OCI-LY1 (cell line): ENCODE data around the gene USP7.

Source experiments
- H2AFZ ChIP-seq: fragments of 200-600 bp; sonication (generic), shearing (Covaris generic); 2 replicates; pipeline ENCODE4 v1.6.0; 2014; ENCODE audit warnings: antibody characterized with exemption, mild to moderate bottlenecking, low read length
- H3F3A ChIP-seq: fragments of 200-600 bp; sonication (generic), shearing (Covaris generic); 2 replicates; pipeline ENCODE4 v1.6.0; 2014; ENCODE audit warnings: mild to moderate bottlenecking, antibody characterized with exemption, low read length, moderate library complexity; ENCODE audit not compliant: insufficient read depth
- H3K27ac ChIP-seq: fragments of 200-600 bp; sonication (generic); 2 replicates; pipeline ENCODE4 v1.5.1; 2014; ENCODE audit warnings: low read length, mixed run types, mild to moderate bottlenecking, low read depth; ENCODE audit not compliant: poor library complexity, severe bottlenecking
- H3K27me3 ChIP-seq: fragments of 200-600 bp; sonication (generic); 2 replicates; pipeline ENCODE4 v1.6.0; 2014; ENCODE audit warnings: antibody characterized with exemption, mild to moderate bottlenecking, low read length, moderate library complexity; ENCODE audit not compliant: insufficient read depth
- H3K36me3 ChIP-seq: fragments of 200-600 bp; sonication (generic); 2 replicates; pipeline ENCODE4 v1.6.1; 2014; ENCODE audit warnings: mild to moderate bottlenecking, antibody characterized with exemption, low read length, moderate library complexity, mixed read lengths; ENCODE audit not compliant: insufficient read depth
- H3K4me1 ChIP-seq: fragments of 200-600 bp; sonication (generic); 2 replicates; pipeline ENCODE4 v1.5.1; 2014; ENCODE audit warnings: mild to moderate bottlenecking, low read length, moderate library complexity; ENCODE audit not compliant: insufficient read depth, severe bottlenecking
- H3K4me2 ChIP-seq: fragments of 200-600 bp; sonication (generic), shearing (Covaris generic); 2 replicates; pipeline ENCODE4 v1.6.1; 2014; ENCODE audit warnings: low read length
- H3K4me3 ChIP-seq: fragments of 200-600 bp; sonication (generic); 2 replicates; pipeline ENCODE4 v1.5.1; 2014; ENCODE audit warnings: low read length, low read depth, mild to moderate bottlenecking, mixed read lengths; ENCODE audit not compliant: poor library complexity, severe bottlenecking
- H3K79me2 ChIP-seq: fragments of 200-600 bp; shearing (Covaris generic); 2 replicates; pipeline ENCODE4 v1.6.1; 2016; ENCODE audit warnings: mixed run types, low read length, mixed read lengths; ENCODE audit not compliant: insufficient read depth
- H3K9ac ChIP-seq: fragments of 200-600 bp; sonication (generic), shearing (Covaris generic); 2 replicates; pipeline ENCODE4 v1.6.1; 2014; ENCODE audit warnings: mild to moderate bottlenecking, low read length, mixed read lengths
- H3K9me2 ChIP-seq: fragments of 200-600 bp; sonication (generic), shearing (Covaris generic); 2 replicates; pipeline ENCODE4 v1.6.1; 2014; ENCODE audit warnings: low read depth, mild to moderate bottlenecking, low read length, mixed read lengths
- H3K9me3 ChIP-seq: fragments of 200-600 bp; shearing (Covaris generic); 2 replicates; pipeline ENCODE4 v1.6.1; 2014; ENCODE audit warnings: low read length, mixed read lengths
- H4K20me1 ChIP-seq: fragments of 200-600 bp; sonication (generic), shearing (Covaris generic); 2 replicates; pipeline ENCODE4 v1.6.0; 2016; ENCODE audit warnings: mild to moderate bottlenecking, low read length; ENCODE audit not compliant: insufficient read depth
- CTCF ChIP-seq: fragments of 200-600 bp; sonication (generic), shearing (Covaris generic); IDR thresholded peaks from 2 replicates; pipeline ENCODE4 v1.5.1; 2017; ENCODE audit warnings: mild to moderate bottlenecking, antibody characterized with exemption, low read length, moderate library complexity, mixed read lengths
- EZH2 ChIP-seq: fragments of 200-600 bp; sonication (generic), shearing (Covaris generic); IDR thresholded peaks from 2 replicates; pipeline ENCODE4 v1.8.0; 2017; ENCODE audit warnings: borderline replicate concordance, mixed run types, mild to moderate bottlenecking, antibody characterized with exemption, low read length, moderate library complexity, mixed read lengths

USP7 gene

GRCh38 chr16:8851761-8852403 is 111.8 kb downstream of the USP7 start:
- H3K9ac ChIP-seq = no peak overlapping the region
- H3K9me3 ChIP-seq = no peaks in the 10 kb centered on the region
- no peak overlapping the region for H2AFZ ChIP-seq
- H3K79me2 ChIP-seq = no peaks in the 10 kb centered on the region
- H3F3A ChIP-seq = no peaks in the 10 kb centered on the region
- no peaks in the 10 kb centered on the region for H3K9me2 ChIP-seq
- no peaks in the 10 kb centered on the region for H4K20me1 ChIP-seq
- H3K4me1 ChIP-seq = no peaks in the 10 kb centered on the region
- TF ChIP-seq CTCF (no peak), EZH2 (no peak)
- peaks cover 95% of the 10 kb centered on the region for H3K36me3 ChIP-seq
- H3K27ac ChIP-seq = no peak overlapping the region
- H3K4me2 ChIP-seq = no peak overlapping the region
- H3K4me3 ChIP-seq = no peak overlapping the region
- no peaks in the 10 kb centered on the region for H3K27me3 ChIP-seq

GRCh38 chr16:8850279-8850885 is 113.3 kb downstream of the USP7 start:
- no peak overlapping the region for H2AFZ ChIP-seq
- no peaks in the 10 kb centered on the region for H3K79me2 ChIP-seq
- H3K36me3 ChIP-seq = peaks cover 88% of the 10 kb centered on the region
- no peaks in the 10 kb centered on the region for H3K9me2 ChIP-seq
- no peaks in the 10 kb centered on the region for H3K9me3 ChIP-seq
- no peak for TF ChIP-seq EZH2
- no peak for TF ChIP-seq CTCF
- H3K27me3 ChIP-seq = no peaks in the 10 kb centered on the region
- H4K20me1 ChIP-seq = no peaks in the 10 kb centered on the region
- H3K4me2 ChIP-seq = no peak overlapping the region
- H3K4me1 ChIP-seq = no peaks in the 10 kb centered on the region
- H3K27ac ChIP-seq = no peak overlapping the region
- no peak overlapping the region for H3K9ac ChIP-seq
- H3K4me3 ChIP-seq = no peak overlapping the region
- H3F3A ChIP-seq = no peaks in the 10 kb centered on the region

GRCh38 chr16:8849411-8850011 is 114.2 kb downstream of the USP7 start:
- Histone ChIP-seq H3K9ac (no peak overlapping the region), H3K79me2 (no peaks in the 10 kb centered on the region), H3K4me3 (no peak overlapping the region), H3K27me3 (no peaks in the 10 kb centered on the region), H3K36me3 (peaks cover 80% of the 10 kb centered on the region), H4K20me1 (no peaks in the 10 kb centered on the region), H2AFZ (no peak overlapping the region), H3K9me3 (no peaks in the 10 kb centered on the region), H3F3A (no peaks in the 10 kb centered on the region), H3K27ac (no peak overlapping the region), H3K4me1 (no peaks in the 10 kb centered on the region), H3K4me2 (no peak overlapping the region), H3K9me2 (no peaks in the 10 kb centered on the region)
- no peak for TF ChIP-seq CTCF
- no peak for TF ChIP-seq EZH2
